ENCODE results near the gene SNED1.

SNED1 gene

GRCh38 chr2:241083091-241083415 lies 84.6 kb downstream of the SNED1 start:
- Histone ChIP-seq H3F3A (ENCODE audit: insufficient read depth, low read length) (no peaks in the 10 kb centered on the region), H3K9ac (ENCODE audit: low read length) (no peak overlapping the region), H3K79me2 (ENCODE audit: low read length) (no peaks in the 10 kb centered on the region), H3K9me2 (replicated peaks; ENCODE audit: insufficient read depth, low read length) (no peaks in the 10 kb centered on the region), H2AFZ (ENCODE audit: low read length) (no peak overlapping the region), H3K27me3 (replicated peaks; ENCODE audit: insufficient read depth, low read length) (no peaks in the 10 kb centered on the region), H3K4me3 (ENCODE audit: low read length) (no peak overlapping the region), H4K20me1 (ENCODE audit: insufficient read depth, low read length) (no peaks in the 10 kb centered on the region), H3K9me3 (replicated peaks; ENCODE audit: insufficient read depth, low read length) (no peaks in the 10 kb centered on the region), H3K36me3 (replicated peaks; ENCODE audit: insufficient read depth, low read length) (no peaks in the 10 kb centered on the region), H3K4me1 (ENCODE audit: low read length) (no peaks in the 10 kb centered on the region), H3K4me2 (ENCODE audit: low read depth, low read length) (no peak overlapping the region), H3K27ac (ENCODE audit: low read length) (no peak overlapping the region)
- TF ChIP-seq EZH2phosphoT487 (IDR thresholded peaks at IDR 0.05; ENCODE audit: low read length) (no peak), CTCF (IDR thresholded peaks at IDR 0.05; ENCODE audit: low read length) (no peak), EZH2 (optimal IDR thresholded peaks at IDR 0.05; ENCODE audit: low read depth, low read length) (no peak)
- no peak for DNase-seq

- no peak overlapping the region for H3K4me3 ChIP-seq (ENCODE audit: low read length)
- H3K27ac ChIP-seq (ENCODE audit: low read length): no peak overlapping the region
- no peak overlapping the region for H3K9ac ChIP-seq (ENCODE audit: low read length)
- DNase-seq: no peak
- H2AFZ ChIP-seq (ENCODE audit: low read length): no peak overlapping the region
- no peaks in the 10 kb centered on the region for H3F3A ChIP-seq (ENCODE audit: insufficient read depth, low read length)
- no peaks in the 10 kb centered on the region for H3K36me3 ChIP-seq (replicated peaks; ENCODE audit: insufficient read depth, low read length)
- H3K9me2 ChIP-seq (replicated peaks; ENCODE audit: insufficient read depth, low read length): no peaks in the 10 kb centered on the region
- no peak overlapping the region for H3K4me2 ChIP-seq (ENCODE audit: low read depth, low read length)
- no peaks in the 10 kb centered on the region for H3K4me1 ChIP-seq (ENCODE audit: low read length)
- H3K79me2 ChIP-seq (ENCODE audit: low read length): no peaks in the 10 kb centered on the region
- H3K27me3 ChIP-seq (replicated peaks; ENCODE audit: insufficient read depth, low read length): no peaks in the 10 kb centered on the region
- no peaks in the 10 kb centered on the region for H3K9me3 ChIP-seq (replicated peaks; ENCODE audit: insufficient read depth, low read length)
- no peaks in the 10 kb centered on the region for H4K20me1 ChIP-seq (ENCODE audit: insufficient read depth, low read length)
- TF ChIP-seq CTCF (IDR thresholded peaks at IDR 0.05; ENCODE audit: low read length) (no peak), EZH2phosphoT487 (IDR thresholded peaks at IDR 0.05; ENCODE audit: low read length) (no peak), EZH2 (optimal IDR thresholded peaks at IDR 0.05; ENCODE audit: low read depth, low read length) (no peak)
Measured at GRCh38 chr2:241084856-241085444, 86.5 kb downstream of the SNED1 start.

GRCh38 chr2:241087420-241088268 lies 89.2 kb downstream of the SNED1 start:
- DNase-seq: no peak
- Histone ChIP-seq H3K9me2 (replicated peaks; ENCODE audit: insufficient read depth, low read length) (no peaks in the 10 kb centered on the region), H4K20me1 (ENCODE audit: insufficient read depth, low read length) (no peaks in the 10 kb centered on the region), H3K36me3 (replicated peaks; ENCODE audit: insufficient read depth, low read length) (no peaks in the 10 kb centered on the region), H2AFZ (ENCODE audit: low read length) (no peak overlapping the region), H3K9ac (ENCODE audit: low read length) (no peak overlapping the region), H3K4me2 (ENCODE audit: low read depth, low read length) (no peak overlapping the region), H3K4me1 (ENCODE audit: low read length) (no peaks in the 10 kb centered on the region), H3K9me3 (replicated peaks; ENCODE audit: insufficient read depth, low read length) (no peaks in the 10 kb centered on the region), H3K4me3 (ENCODE audit: low read length) (no peak overlapping the region), H3K27ac (ENCODE audit: low read length) (no peak overlapping the region), H3K79me2 (ENCODE audit: low read length) (no peaks in the 10 kb centered on the region), H3K27me3 (replicated peaks; ENCODE audit: insufficient read depth, low read length) (no peaks in the 10 kb centered on the region), H3F3A (ENCODE audit: insufficient read depth, low read length) (no peaks in the 10 kb centered on the region)
- no peak for TF ChIP-seq EZH2phosphoT487 (IDR thresholded peaks at IDR 0.05; ENCODE audit: low read length)
- no peak for TF ChIP-seq CTCF (IDR thresholded peaks at IDR 0.05; ENCODE audit: low read length)
- TF ChIP-seq EZH2 (optimal IDR thresholded peaks at IDR 0.05; ENCODE audit: low read depth, low read length): no peak
